Measurements from ENCODE around the gene SEMA4F.

Gene SEMA4F

GRCh38 chr2:74668087-74668486 lies 14.0 kb downstream of the SEMA4F start:
- no peak for DNase-seq

- DNase-seq = no peak
These were observed 16.2 kb downstream of the SEMA4F start for GRCh38 chr2:74670263-74670662.

- no peak for DNase-seq
These were observed 17.4 kb downstream of the SEMA4F start for GRCh38 chr2:74671479-74671878.

- no peak for DNase-seq
These were observed 19.9 kb downstream of the SEMA4F start for GRCh38 chr2:74673826-74674528.

- DNase-seq = no peak
These were observed 21.0 kb downstream of the SEMA4F start for GRCh38 chr2:74675090-74675489.

- no peak for DNase-seq
These were observed 22.3 kb downstream of the SEMA4F start for GRCh38 chr2:74676331-74676730.

- DNase-seq = no peak
These were observed 25.6 kb downstream of the SEMA4F start for GRCh38 chr2:74679615-74680014.

GRCh38 chr2:74682501-74682900 lies 28.5 kb downstream of the SEMA4F start:
- DNase-seq = peak; percentile 8

- DNase-seq = no peak
These were observed 31.4 kb downstream of the SEMA4F start for GRCh38 chr2:74685408-74685807.

- DNase-seq = no peak
These were observed 34.8 kb downstream of the SEMA4F start for GRCh38 chr2:74688881-74689280.

- DNase-seq = no peak
These were observed 35.6 kb downstream of the SEMA4F start for GRCh38 chr2:74689671-74690070.

GRCh38 chr2:74690571-74690970 lies 36.5 kb downstream of the SEMA4F start:
- DNase-seq = peak; percentile 83

- DNase-seq = no peak
These were observed 37.9 kb downstream of the SEMA4F start for GRCh38 chr2:74691929-74692328.

GRCh38 chr2:74693213-74693612 lies 39.2 kb downstream of the SEMA4F start:
- no peak for DNase-seq

GRCh38 chr2:74693668-74694067 lies 39.6 kb downstream of the SEMA4F start:
- DNase-seq = no peak

- peak; percentile 25 for DNase-seq
These were observed 40.2 kb downstream of the SEMA4F start for GRCh38 chr2:74694281-74694680.

- no peak for DNase-seq
These were observed 41.6 kb downstream of the SEMA4F start for GRCh38 chr2:74695663-74696062.

GRCh38 chr2:74696829-74697228 lies 42.8 kb downstream of the SEMA4F start:
- no peak for DNase-seq

- DNase-seq = no peak
These were observed 46.8 kb downstream of the SEMA4F start for GRCh38 chr2:74700643-74701372.

GRCh38 chr2:74702001-74702715 lies 48.1 kb downstream of the SEMA4F start:
- DNase-seq = no peak

GRCh38 chr2:74703373-74703772 lies 49.3 kb downstream of the SEMA4F start:
- no peak for DNase-seq

GRCh38 chr2:74704216-74704615 lies 50.2 kb downstream of the SEMA4F start:
- DNase-seq = no peak

GRCh38 chr2:74706741-74707140 lies 52.7 kb downstream of the SEMA4F start:
- DNase-seq = no peak

GRCh38 chr2:74707837-74708236 lies 53.8 kb downstream of the SEMA4F start:
- DNase-seq = no peak
